IMR-90 (cell line): ENCODE results near the gene ADGRF4. TPM values are rescaled to one million over a fixed set of nuclear protein-coding genes. Genes with fewer than 3 reads are reported as not detected.

ENCODE experiments used
- ATAC-seq: fragments of 200-7000 bp; cut with Tn5 transposase; 2 replicates; pipeline ENCODE4 v1.9.1; 2020; ENCODE audit warnings: low read depth, mild to moderate bottlenecking, moderate library complexity
- BruUV-seq: library from RNA; stranded (reverse); fragments of 400-500 nt; replicated peaks from 2 replicates; lab custom pipeline; 2021; lab: Mats Ljungman, UMichigan
- CTCF ChIA-PET: fragments of 300-600 bp; formaldehyde crosslinking; extraction: SDS; loops from one replicate; lab custom pipeline; 2021; ENCODE audit warnings: antibody characterized with exemption; lab: Yijun Ruan, JAX
- POLR2A ChIA-PET: fragments of 300-600 bp; sonication (Branson Sonifier 250); formaldehyde crosslinking; loops from one replicate; lab custom pipeline; 2022; ENCODE audit warnings: antibody characterized with exemption; ENCODE audit not compliant: unreplicated experiment; lab: Charles Lee
- DNase-seq: peaks from one replicate; pipeline ENCODE4 v3.0.0; 2013
- H2AFZ ChIP-seq: replicated peaks from 2 replicates; pipeline ENCODE3; 2013; ENCODE audit warnings: low read length, mild to moderate bottlenecking; ENCODE audit not compliant: poor library complexity
- H2AK5ac ChIP-seq: 2 replicates; pipeline ENCODE4 v1.6.1; 2013; ENCODE audit warnings: low read depth, low read length, inconsistent platforms
- H2AK9ac ChIP-seq: replicated peaks from 2 replicates; pipeline ENCODE3; 2013; ENCODE audit warnings: mild to moderate bottlenecking, low read depth, low read length, moderate library complexity; ENCODE audit not compliant: poor library complexity
- H2BK120ac ChIP-seq: 2 replicates; pipeline ENCODE4 v1.6.1; 2013; ENCODE audit warnings: low read depth, low read length, inconsistent platforms
- H2BK15ac ChIP-seq: 3 replicates; pipeline ENCODE4 v1.6.1; 2013; ENCODE audit warnings: low read depth, low read length, inconsistent platforms
- H2BK20ac ChIP-seq: 2 replicates; pipeline ENCODE4 v1.6.1; 2013; ENCODE audit warnings: low read depth, mild to moderate bottlenecking, inconsistent platforms, low read length, moderate library complexity
- H2BK5ac ChIP-seq: 2 replicates; pipeline ENCODE4 v1.6.1; 2013; ENCODE audit warnings: mild to moderate bottlenecking, low read depth, low read length, inconsistent platforms; ENCODE audit not compliant: poor library complexity, severe bottlenecking
- H3K14ac ChIP-seq: replicated peaks from 2 replicates; pipeline ENCODE4 v1.6.1; 2013; ENCODE audit warnings: low read depth, low read length, inconsistent platforms
- H3K18ac ChIP-seq: 2 replicates; pipeline ENCODE4 v1.6.1; 2013; ENCODE audit warnings: low read depth, low read length, control low read depth
- H3K23ac ChIP-seq: 2 replicates; pipeline ENCODE4 v1.6.1; 2013; ENCODE audit warnings: low read depth, low read length, inconsistent platforms
- H3K27ac ChIP-seq: 2 replicates; pipeline ENCODE4 v1.5.1; 2013; ENCODE audit warnings: mild to moderate bottlenecking, control low read depth, low read length; ENCODE audit not compliant: insufficient read depth
- H3K27me3 ChIP-seq: 2 replicates; pipeline ENCODE4 v1.6.1; 2013; ENCODE audit warnings: low read length; ENCODE audit not compliant: control insufficient read depth, insufficient read depth
- H3K36me3 ChIP-seq: 2 replicates; pipeline ENCODE4 v1.6.1; 2013; ENCODE audit warnings: low read length, mixed read lengths; ENCODE audit not compliant: control insufficient read depth, insufficient read depth
- H3K4ac ChIP-seq: 2 replicates; pipeline ENCODE4 v1.6.1; 2013; ENCODE audit warnings: low read depth, low read length, inconsistent platforms
- H3K4me1 ChIP-seq: 2 replicates; pipeline ENCODE4 v1.6.1; 2013; ENCODE audit warnings: low read length, mixed read lengths; ENCODE audit not compliant: control insufficient read depth, insufficient read depth
- H3K4me2 ChIP-seq: 2 replicates; pipeline ENCODE4 v1.6.1; 2013; ENCODE audit warnings: low read depth, mild to moderate bottlenecking, control low read depth, low read length, moderate library complexity
- H3K4me3 ChIP-seq: 2 replicates; pipeline ENCODE4 v1.5.1; 2013; ENCODE audit warnings: low read depth, mild to moderate bottlenecking, control low read depth, low read length, moderate library complexity; ENCODE audit not compliant: insufficient read depth
- H3K56ac ChIP-seq: 2 replicates; pipeline ENCODE4 v1.6.1; 2013; ENCODE audit warnings: low read length, inconsistent platforms; ENCODE audit not compliant: insufficient read depth; ENCODE audit errors: extremely low read depth
- H3K79me1 ChIP-seq, 2 experiments: 2 replicates each; pipeline ENCODE4 v1.6.1; 2013; ENCODE audit warnings: low read length in 2 of 2, inconsistent platforms in 1 of 2, low read depth in 1 of 2
- H3K9ac ChIP-seq: 2 replicates; pipeline ENCODE4 v1.6.1; 2013; ENCODE audit warnings: low read depth, low read length, control low read depth
- H3K9me1 ChIP-seq: 2 replicates; pipeline ENCODE4 v1.6.1; 2013; ENCODE audit warnings: low read length, inconsistent platforms; ENCODE audit not compliant: insufficient read depth
- H3K9me3 ChIP-seq: 2 replicates; pipeline ENCODE4 v1.6.1; 2013; ENCODE audit warnings: low read length; ENCODE audit not compliant: control insufficient read depth, insufficient read depth
- H4K20me1 ChIP-seq: 2 replicates; pipeline ENCODE4 v1.6.1; 2013; ENCODE audit warnings: low read length, inconsistent platforms; ENCODE audit not compliant: insufficient read depth
- H4K5ac ChIP-seq: 2 replicates; pipeline ENCODE4 v1.6.1; 2013; ENCODE audit warnings: mild to moderate bottlenecking, low read depth, low read length, control low read depth
- H4K8ac ChIP-seq, 2 experiments: 2 replicates each; pipeline ENCODE4 v1.6.1; 2013; ENCODE audit warnings: low read depth in 2 of 2, low read length in 2 of 2, control low read depth in 1 of 2, inconsistent platforms in 1 of 2
- H4K91ac ChIP-seq: 2 replicates; pipeline ENCODE4 v1.6.1; 2013; ENCODE audit warnings: low read depth, low read length, inconsistent platforms; ENCODE audit not compliant: insufficient read depth
- BHLHE40 ChIP-seq: fragments of 150-350 bp; IDR thresholded peaks from 2 replicates; pipeline ENCODE4 v1.6.1; 2016; ENCODE audit warnings: mild to moderate bottlenecking, low read depth, low read length
- CEBPB ChIP-seq: IDR thresholded peaks from 2 replicates; pipeline ENCODE4 v1.6.1; 2012; ENCODE audit warnings: low read depth, low read length, improper control_type of control experiment
- CHD1 ChIP-seq: IDR thresholded peaks from 2 replicates; pipeline ENCODE4 v1.6.1; 2012; ENCODE audit warnings: low read depth, low read length, improper control_type of control experiment
- MAFK ChIP-seq: IDR thresholded peaks from 2 replicates; pipeline ENCODE4 v1.6.1; 2012; ENCODE audit warnings: low read depth, low read length, improper control_type of control experiment
- MAZ ChIP-seq: IDR thresholded peaks from 2 replicates; pipeline ENCODE4 v1.6.1; 2012; ENCODE audit warnings: low read depth, mild to moderate bottlenecking, low read length, improper control_type of control experiment, moderate library complexity, borderline replicate concordance
- MXI1 ChIP-seq: IDR thresholded peaks from 2 replicates; pipeline ENCODE4 v1.6.1; 2012; ENCODE audit warnings: low read depth, mild to moderate bottlenecking, low read length, moderate library complexity, borderline replicate concordance
- NFE2L2 ChIP-seq: fragments of 150-350 bp; IDR thresholded peaks from 2 replicates; pipeline ENCODE4 v1.6.1; 2016; ENCODE audit warnings: low read depth, mild to moderate bottlenecking, low read length
- POLR2A ChIP-seq: IDR thresholded peaks from 2 replicates; pipeline ENCODE4 v1.6.1; 2012; ENCODE audit warnings: mild to moderate bottlenecking, low read depth, low read length
- RAD21 ChIP-seq: IDR thresholded peaks from 2 replicates; pipeline ENCODE4 v1.6.1; 2012; ENCODE audit warnings: low read length, improper control_type of control experiment
- RCOR1 ChIP-seq: IDR thresholded peaks from 2 replicates; pipeline ENCODE4 v1.6.1; 2012; ENCODE audit warnings: mild to moderate bottlenecking, low read length, improper control_type of control experiment; ENCODE audit not compliant: insufficient replicate concordance
- RFX5 ChIP-seq: IDR thresholded peaks from 2 replicates; pipeline ENCODE4 v1.8.0; 2012; ENCODE audit warnings: low read depth, mild to moderate bottlenecking, low read length, moderate library complexity
- SMC3 ChIP-seq: fragments of 150-350 bp; IDR thresholded peaks from 2 replicates; pipeline ENCODE4 v1.6.1; 2016; ENCODE audit warnings: low read depth, mild to moderate bottlenecking, antibody characterized with exemption, low read length, moderate library complexity
- WGBS, 2 experiments: methylation state at CpG; one replicate each; pipeline versions ENCODE4 v1.1.5 to v1.1.7; 2013; ENCODE audit warnings: missing lambda C conversion rate in 2 of 2; ENCODE audit not compliant: insufficient read length in 1 of 2; ENCODE audit errors: extremely low coverage in 2 of 2; 5-methylcytosine and 5-hydroxymethylcytosine counted together
- dilution Hi-C: fragments of 300-500 bp; cut with HindIII; formaldehyde crosslinking; loops from one replicate; pipeline ENCODE4 v1.14.3; 2018; ENCODE audit warnings: low sequenced_read_pairs; ENCODE audit not compliant: unreplicated experiment
- in situ Hi-C: fragments of 300-500 bp; cut with MboI; formaldehyde crosslinking; loops from 3 replicates; pipeline ENCODE4 v1.14.3; 2019; ENCODE audit warnings: low sequenced_read_pairs, inconsistent platforms, mixed read lengths
- intact Hi-C: fragments of 100-400 bp; cut with micrococcal nuclease; formaldehyde crosslinking; loops from 2 replicates; pipeline ENCODE4 v1.10.0; 2022
- polyA plus RNA-seq, 3 experiments: library from polyadenylated mRNA; depleted of rRNA; stranded (reverse); fragments of >200 nt; gene quantifications; 2 replicates each; pipeline ENCODE4 v1.2.3, GENCODE V29; 2012; ENCODE audit warnings: low replicate concordance in 1 of 3
- total RNA-seq: library from RNA; depleted of rRNA; stranded (reverse); fragments of >200 nt; gene quantifications from 2 replicates; pipeline ENCODE4 v1.2.3, GENCODE V29; 2012
- TF ChIP-seq, protein P1 (sequence below): conservative IDR thresholded peaks from 2 replicates; pipeline ENCODE4 v1.5.1; 2012; ENCODE audit warnings: mild to moderate bottlenecking, low read depth, low read length, improper control_type of control experiment
- TF ChIP-seq, protein P2 (sequence below): fragments of 150-350 bp; IDR thresholded peaks from 2 replicates; pipeline ENCODE4 v1.6.1; 2017; ENCODE audit warnings: mild to moderate bottlenecking, antibody characterized with exemption, low read length, low read depth
- TF ChIP-seq, protein P3 (sequence below): fragments of 150-350 bp; IDR thresholded peaks from 2 replicates; pipeline ENCODE4 v1.6.1; 2016; ENCODE audit warnings: low read depth, mild to moderate bottlenecking, low read length, moderate library complexity, borderline replicate concordance

Gene ADGRF4
- total and polyA plus RNA-seq, 2 of the 4 experiments (the other 2 are of a cell fraction), result under 0.01 to 0.02 TPM

DNA sequence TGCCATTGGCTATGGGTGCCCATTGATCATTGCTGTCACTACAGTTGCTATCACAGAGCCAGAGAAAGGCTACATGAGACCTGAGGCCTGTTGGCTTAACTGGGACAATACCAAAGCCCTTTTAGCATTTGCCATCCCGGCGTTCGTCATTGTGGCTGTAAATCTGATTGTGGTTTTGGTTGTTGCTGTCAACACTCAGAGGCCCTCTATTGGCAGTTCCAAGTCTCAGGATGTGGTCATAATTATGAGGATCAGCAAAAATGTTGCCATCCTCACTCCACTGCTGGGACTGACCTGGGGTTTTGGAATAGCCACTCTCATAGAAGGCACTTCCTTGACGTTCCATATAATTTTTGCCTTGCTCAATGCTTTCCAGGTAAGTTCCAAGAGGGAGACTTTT is 16.4 kb downstream of the ADGRF4 start:
- in situ Hi-C loops (no loop called here), dilution Hi-C loops (no loop called here), intact Hi-C loops (no loop called here)
- no peaks in the 10 kb centered on the region for H3K27me3 ChIP-seq
- H3K9ac ChIP-seq, result no peak overlapping the region
- H3K36me3 ChIP-seq, result no peaks in the 10 kb centered on the region
- H4K91ac ChIP-seq, result no peak overlapping the region
- H3K4me2 ChIP-seq, result no peak overlapping the region
- no peak overlapping the region for H2AFZ ChIP-seq
- H4K8ac ChIP-seq, result no peak overlapping the region
- no peak overlapping the region for H3K18ac ChIP-seq
- H2BK15ac ChIP-seq, result no peak overlapping the region
- H3K79me1 ChIP-seq, result no peaks in the 10 kb centered on the region
- no peak overlapping the region for H3K4ac ChIP-seq
- ATAC-seq (no peak), DNase-seq (no peak)
- no peak overlapping the region for H3K27ac ChIP-seq
- no CpG with 5 or more reads among the region's 4 CpGs for WGBS, 2 experiments
- no peak overlapping the region for H2BK120ac ChIP-seq
- H2BK5ac ChIP-seq, result no peak overlapping the region
- H3K9me3 ChIP-seq, result no peaks in the 10 kb centered on the region
- no peak overlapping the region for H3K56ac ChIP-seq
- no peaks in the 10 kb centered on the region for H4K20me1 ChIP-seq
- no peak overlapping the region for H2AK5ac ChIP-seq
- POLR2A ChIA-PET, result no interaction called here
- no peaks in the 10 kb centered on the region for H3K4me1 ChIP-seq
- CTCF ChIA-PET, result interaction anchor here (0.6 kb wide), 1 partner anchor 17 kb away, joined by 3 read pairs; no protein-coding TSS in a partner anchor
- H3K4me3 ChIP-seq, result no peak overlapping the region
- no peaks in the 10 kb centered on the region for H3K9me1 ChIP-seq
- no peak overlapping the region for H3K23ac ChIP-seq
- H4K5ac ChIP-seq, result no peak overlapping the region
- no TSS peak for BruUV-seq
- H2AK9ac ChIP-seq, result no peak overlapping the region
- no peak overlapping the region for H2BK20ac ChIP-seq
- TF ChIP-seq CEBPB, result no peak
- TF ChIP-seq RFX5, result no peak
- no peak for TF ChIP-seq MAFK
- no peak for TF ChIP-seq CHD1
- TF ChIP-seq MAZ, result no peak
- TF ChIP-seq, protein P1, sequence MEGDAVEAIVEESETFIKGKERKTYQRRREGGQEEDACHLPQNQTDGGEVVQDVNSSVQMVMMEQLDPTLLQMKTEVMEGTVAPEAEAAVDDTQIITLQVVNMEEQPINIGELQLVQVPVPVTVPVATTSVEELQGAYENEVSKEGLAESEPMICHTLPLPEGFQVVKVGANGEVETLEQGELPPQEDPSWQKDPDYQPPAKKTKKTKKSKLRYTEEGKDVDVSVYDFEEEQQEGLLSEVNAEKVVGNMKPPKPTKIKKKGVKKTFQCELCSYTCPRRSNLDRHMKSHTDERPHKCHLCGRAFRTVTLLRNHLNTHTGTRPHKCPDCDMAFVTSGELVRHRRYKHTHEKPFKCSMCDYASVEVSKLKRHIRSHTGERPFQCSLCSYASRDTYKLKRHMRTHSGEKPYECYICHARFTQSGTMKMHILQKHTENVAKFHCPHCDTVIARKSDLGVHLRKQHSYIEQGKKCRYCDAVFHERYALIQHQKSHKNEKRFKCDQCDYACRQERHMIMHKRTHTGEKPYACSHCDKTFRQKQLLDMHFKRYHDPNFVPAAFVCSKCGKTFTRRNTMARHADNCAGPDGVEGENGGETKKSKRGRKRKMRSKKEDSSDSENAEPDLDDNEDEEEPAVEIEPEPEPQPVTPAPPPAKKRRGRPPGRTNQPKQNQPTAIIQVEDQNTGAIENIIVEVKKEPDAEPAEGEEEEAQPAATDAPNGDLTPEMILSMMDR, result no peak
- TF ChIP-seq BHLHE40, result no peak
- TF ChIP-seq RCOR1, result no peak
- TF ChIP-seq SMC3, result no peak
- TF ChIP-seq, protein P2, sequence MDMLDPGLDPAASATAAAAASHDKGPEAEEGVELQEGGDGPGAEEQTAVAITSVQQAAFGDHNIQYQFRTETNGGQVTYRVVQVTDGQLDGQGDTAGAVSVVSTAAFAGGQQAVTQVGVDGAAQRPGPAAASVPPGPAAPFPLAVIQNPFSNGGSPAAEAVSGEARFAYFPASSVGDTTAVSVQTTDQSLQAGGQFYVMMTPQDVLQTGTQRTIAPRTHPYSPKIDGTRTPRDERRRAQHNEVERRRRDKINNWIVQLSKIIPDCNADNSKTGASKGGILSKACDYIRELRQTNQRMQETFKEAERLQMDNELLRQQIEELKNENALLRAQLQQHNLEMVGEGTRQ, result no peak
- no peak for TF ChIP-seq POLR2A
- TF ChIP-seq NFE2L2, result no peak
- TF ChIP-seq MXI1, result no peak
- TF ChIP-seq RAD21, result no peak
- TF ChIP-seq, protein P3, sequence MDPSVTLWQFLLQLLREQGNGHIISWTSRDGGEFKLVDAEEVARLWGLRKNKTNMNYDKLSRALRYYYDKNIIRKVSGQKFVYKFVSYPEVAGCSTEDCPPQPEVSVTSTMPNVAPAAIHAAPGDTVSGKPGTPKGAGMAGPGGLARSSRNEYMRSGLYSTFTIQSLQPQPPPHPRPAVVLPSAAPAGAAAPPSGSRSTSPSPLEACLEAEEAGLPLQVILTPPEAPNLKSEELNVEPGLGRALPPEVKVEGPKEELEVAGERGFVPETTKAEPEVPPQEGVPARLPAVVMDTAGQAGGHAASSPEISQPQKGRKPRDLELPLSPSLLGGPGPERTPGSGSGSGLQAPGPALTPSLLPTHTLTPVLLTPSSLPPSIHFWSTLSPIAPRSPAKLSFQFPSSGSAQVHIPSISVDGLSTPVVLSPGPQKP, result no peak
- H3K14ac ChIP-seq, result no peak overlapping the region
